Measurements from ENCODE around the gene PACSIN1.
"Not testable (repeated sequence)": the region's sequence is repeated elsewhere in the genome, so short reads cannot be mapped to it uniquely, and the experiment has no call there.

Gene PACSIN1

DNA sequence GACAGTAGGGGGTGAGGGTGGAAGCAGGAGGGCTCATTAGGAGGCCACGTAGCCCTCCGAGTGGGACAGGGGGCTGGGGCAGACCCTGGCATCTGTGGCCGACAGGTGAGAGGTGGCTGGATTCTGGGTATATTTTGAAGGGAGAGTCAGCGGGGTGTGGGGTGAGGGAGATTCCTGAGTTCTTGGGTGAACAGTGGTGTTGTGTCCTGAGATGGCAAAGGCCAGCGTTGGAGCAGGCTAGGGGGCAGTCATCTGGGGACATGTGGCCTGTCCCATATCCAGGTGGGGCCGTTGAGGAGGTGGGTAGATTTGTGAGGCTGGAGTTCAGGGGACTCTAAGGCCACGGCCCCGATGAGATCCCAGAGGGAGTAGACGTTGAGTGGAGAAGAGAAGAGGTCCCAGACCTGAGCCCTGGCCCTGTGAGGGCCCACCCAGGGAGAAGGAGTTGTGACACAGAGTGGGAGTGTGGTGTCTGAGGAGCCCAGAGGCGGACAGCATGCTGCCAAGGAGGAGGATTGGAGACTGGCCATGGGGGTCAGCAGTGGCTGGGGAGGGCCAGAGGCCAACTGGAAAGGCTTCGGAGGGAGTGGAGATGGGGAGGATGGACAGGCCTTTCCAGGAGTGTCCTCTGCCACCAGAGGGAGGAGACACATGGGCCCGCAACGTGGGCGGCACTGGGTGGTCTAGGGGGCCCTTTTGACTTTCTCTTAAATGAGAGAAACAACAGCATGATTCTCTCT, 19.6 kb downstream of the PACSIN1 start:
- no peak for DNase-seq

DNA sequence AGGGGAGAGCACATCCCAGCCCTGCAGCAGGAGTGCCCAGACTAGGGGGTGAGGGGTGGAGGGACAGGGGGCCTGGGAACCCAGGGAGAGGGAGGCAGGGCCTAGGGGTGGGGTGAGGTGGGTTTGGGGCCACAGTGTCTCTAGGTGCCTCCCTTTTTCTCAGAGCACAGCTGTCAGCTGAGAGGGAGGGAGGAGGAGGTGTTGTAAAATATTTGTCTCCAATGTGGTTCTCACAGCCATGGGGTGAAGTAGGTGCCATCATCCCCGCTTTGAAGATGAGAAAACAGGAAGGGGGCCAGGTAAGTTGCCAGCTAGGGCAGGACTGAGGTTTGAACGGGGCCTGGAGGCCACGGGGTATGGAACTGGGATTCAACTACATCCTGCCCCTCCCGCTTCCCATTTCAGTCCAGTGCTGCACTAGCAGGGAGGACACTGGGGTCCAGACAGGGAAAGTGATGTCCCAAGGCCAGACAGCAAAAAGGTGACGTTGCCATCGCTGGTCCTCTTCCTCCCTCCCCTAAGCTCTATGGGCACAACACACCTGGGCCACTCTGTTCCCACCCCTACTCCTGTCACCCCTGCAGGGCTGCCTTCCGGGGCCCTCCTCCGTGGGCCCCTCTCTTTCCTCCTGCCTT, 20.3 kb downstream of the PACSIN1 start:
- no peak for DNase-seq

DNA sequence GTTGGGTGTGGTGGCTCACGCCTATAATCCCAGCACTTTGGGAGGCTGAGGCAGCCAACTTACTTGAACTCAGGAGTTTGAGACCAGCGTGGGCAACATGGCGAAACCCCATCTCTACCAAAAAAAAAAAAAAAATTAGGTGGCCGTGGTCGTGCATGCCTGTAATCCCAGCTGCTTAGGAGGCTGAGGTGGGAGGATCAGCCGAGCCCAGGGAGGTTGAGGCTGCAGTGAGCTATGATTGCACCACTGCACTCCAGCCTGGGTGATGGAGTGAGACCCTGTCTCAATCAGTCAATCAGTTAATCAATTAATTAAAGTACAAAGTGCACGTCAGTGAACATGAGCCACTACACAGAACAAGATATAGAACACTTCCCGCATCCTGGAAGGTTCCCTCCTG, 21.0 kb downstream of the PACSIN1 start:
- DNase-seq: not testable (repeated sequence)

DNA sequence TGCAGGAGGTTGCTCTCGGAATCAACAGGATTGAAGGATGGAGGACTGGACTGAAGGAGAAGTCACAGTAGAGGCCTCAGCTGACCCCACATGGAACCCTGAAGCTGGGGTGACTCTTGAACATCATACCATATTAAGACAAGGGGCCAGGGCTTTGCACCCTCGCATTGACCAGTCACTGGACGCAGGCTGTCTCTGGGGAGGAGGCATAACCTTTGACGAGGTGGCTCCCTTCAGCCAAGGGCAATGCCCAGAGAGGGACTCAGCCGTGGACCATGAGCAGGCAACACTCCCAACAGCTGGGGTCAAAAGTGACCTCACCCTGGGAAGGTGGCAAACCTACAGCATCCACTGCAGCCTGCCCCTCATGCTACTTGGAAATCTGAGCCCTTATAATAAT, 21.7 kb downstream of the PACSIN1 start:
- no peak for DNase-seq

DNA sequence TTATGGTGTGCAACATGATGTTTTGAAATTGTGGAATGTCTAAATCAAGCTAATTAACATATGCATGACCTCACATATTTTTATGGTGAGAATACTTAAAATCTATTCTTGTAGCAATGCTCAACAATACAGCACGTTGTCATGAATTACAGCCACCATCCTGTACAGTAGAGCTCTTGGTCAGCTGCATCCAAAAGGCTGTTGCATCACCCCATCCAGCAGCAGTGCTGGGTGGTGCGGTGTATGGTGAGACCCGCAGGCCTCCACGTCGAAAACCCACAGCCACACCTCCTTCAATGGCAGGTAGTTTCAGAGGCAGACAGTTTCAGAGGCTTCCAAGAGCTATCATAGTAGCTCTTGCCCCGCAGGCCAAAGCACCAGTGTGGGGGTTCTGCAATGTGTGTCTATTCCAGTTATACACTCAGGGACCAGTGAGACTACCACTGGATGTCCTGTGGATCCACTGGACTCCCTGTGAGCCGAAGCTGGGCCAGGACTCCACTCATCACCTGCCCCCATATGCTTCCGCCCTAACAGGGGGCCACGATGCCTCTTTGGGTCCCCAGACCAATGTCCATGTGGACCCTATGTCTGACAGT, 23.4 kb downstream of the PACSIN1 start:
- no peak for DNase-seq

DNA sequence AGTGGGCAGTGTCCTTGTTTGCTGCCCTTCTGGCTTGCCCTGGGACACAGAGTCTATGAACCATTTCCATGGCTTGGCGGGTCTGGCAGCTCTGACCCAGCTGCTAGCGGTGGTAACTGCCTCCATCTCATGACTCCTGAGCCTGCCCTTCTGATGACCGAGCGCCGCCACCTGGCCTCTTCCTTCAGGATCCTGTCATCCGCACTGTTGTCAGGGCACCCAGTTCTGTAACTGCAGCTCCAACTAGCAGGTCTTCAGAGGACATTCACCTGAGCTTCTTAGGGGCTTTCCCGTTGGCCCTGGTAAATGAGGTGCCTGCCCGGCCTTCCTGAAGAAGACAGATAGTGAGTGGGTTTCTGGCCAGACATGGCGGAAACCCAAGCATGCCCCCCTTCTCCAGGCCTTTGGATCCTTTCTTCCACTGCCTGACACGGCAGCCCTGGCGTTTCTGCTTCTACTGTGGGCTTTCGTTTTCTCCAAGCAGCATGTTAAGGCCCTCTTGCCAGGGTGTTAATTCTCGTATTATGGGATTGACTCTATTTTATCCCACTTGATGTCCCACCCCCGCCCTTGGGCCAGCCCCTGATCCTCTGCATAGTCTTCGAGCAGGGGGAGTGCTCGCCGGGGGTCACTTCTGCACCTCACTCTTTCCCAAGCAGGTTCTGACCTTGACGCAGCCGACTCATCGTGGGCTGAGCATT, 24.7 kb downstream of the PACSIN1 start:
- no peak for DNase-seq

DNA sequence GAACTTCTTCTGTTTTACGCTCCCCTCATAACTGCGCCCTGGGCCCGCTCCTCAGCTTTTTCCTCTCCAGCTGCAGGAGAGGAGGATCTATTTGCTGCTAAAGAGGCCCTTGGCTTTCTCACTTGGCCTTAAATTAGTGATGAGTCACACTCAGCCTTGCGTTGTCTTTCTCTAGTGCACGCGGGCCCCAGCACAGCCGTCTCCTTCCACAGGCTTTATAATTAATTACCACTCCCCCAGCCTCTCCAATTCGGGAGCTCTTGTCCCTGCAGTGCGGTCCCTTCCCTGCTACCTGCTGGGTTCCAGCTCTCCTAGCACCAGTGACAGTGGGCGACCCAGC, 25.2 kb downstream of the PACSIN1 start:
- DNase-seq: peak; percentile 44

DNA sequence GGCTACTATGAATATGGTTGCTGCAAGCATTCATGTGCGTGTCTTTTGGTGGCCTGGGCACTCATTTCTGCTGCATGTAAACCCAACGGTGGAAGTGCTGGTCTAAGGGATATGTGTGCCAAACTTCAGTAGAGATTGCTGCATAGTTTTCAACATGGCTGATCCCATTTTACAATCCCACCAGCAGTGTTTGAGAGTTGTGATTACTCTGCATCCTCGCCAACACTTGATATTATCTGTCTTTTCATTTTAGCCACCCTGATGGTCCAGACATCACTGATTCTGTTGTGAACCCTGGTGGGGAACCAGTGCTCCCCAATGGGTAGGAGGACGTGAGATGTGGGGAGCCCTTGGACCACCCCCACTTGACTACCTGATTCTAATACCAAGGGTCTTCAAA, 27.5 kb downstream of the PACSIN1 start:
- DNase-seq: no peak

DNA sequence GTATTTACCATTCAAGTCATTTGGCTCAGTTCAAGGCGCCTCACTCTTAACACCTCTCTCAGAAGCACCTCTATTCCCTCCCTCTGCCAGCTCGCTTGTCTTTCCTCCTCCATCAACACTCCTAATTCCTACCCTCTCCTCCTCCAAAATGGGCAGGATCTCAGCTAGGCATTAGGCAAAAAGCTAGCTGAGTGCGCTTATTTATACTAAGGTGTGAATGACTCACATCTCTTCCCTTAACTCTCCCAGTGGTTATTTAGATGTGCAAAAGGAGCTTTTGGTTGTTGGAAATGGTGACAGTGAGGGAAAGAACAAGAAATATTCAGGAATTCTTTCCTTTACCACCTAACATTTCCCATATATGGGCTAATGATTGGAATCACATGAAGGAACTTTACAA, 29.1 kb downstream of the PACSIN1 start:
- no peak for DNase-seq

DNA sequence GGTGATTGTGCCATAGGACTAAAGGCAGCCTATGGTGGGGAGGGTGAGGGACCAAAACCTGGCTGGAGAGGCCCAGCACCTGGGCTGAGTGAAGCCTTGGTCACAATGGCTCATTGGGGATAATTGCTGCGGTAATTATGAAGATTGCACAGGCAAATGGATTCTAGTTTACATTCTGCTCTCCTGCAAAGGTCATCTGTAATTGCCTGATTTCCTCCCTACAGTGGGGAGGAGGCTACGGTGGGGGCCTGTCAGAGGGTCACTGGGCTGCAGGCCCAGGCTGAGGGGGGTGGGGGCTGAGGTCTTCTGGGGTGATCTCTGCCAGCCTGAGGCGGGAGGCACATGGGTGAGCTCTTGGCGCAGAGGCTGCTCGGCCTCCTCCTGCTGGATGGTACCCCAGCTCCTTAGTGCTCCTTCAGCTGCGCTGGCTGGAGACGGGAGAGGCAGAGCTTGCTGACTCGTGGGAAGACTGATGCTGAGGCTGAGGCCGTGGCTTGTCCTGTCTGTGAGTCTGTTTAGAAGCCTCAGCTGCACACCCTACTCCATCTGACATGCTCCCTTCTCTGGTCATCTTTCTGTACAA, 30.3 kb downstream of the PACSIN1 start:
- DNase-seq: no peak

DNA sequence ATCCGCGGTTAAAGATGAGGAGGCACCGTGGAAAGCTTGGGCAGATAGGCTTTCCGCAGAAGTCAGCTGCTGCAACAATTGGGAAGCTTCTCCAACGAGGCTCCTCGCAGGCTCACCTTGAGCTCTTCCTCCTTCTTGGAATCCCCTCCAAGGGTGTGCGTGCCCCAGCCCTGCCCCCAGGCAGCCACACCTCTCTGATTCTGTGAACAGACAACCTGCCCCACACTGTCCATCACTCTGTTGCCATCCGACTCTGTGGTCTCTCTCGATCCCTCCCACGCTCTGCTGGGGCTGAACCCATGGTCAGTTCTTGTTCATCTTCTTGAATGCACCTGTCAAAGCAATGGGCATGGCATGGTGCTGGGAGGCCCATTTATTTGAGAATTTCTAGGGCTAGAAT, 31.5 kb downstream of the PACSIN1 start:
- DNase-seq: no peak

DNA sequence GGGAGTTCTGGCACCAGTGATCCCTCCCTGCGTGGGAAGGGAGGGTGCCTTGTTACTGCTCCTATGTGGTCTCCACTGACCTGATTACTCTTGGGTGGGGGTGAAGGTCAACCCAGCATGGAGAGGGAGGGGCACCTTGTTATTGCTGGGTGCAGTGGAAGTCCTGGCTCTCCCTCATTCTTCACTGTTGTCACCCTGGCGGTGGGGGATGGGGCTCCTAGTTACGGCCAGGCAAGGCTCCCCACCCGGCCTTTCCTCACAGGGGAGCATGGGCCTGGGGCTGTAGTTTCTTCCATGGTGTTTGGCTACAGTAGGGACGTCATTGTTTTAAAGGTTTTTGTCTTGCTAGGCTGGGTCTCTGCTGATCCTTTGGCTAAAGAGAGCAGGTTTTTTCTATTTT, 40.8 kb downstream of the PACSIN1 start:
- no peak for DNase-seq

DNA sequence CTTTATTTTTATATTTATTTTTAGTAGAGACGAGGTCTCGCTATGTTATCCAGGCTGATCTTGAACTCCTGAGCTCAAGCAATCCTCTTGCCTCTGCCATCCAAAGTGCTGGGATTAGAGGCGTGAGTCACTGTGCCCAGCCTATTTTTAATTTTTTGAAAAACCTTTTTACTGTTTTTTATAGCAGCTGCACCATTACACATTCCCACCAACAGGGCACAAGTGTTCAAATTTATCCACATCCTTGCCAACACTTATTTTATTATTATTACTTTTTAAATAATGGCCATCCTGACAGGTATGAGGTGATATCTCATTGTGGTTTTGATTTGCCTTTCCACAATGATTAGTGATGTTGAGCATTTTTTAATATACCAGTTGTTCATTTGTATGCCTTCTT, 42.5 kb downstream of the PACSIN1 start:
- no peak for DNase-seq

DNA sequence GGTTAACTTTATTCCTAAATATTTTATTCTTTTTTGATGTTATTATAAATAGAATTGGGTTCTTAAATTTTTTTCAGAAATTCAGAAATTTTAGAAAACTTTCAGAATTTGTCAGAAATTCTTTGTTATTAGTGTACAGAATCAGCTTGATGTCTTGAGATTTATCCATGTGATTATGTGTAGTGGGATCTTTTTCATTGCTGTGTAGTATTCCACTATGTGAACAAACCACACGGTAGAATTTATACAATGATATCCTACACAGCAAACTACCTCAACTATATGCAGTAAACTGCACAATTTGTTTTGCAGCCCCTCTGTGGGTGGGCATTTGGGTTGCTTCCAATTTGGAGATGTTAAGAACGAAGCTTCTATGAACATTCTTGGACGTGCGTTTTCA, 43.9 kb downstream of the PACSIN1 start:
- no peak for DNase-seq

DNA sequence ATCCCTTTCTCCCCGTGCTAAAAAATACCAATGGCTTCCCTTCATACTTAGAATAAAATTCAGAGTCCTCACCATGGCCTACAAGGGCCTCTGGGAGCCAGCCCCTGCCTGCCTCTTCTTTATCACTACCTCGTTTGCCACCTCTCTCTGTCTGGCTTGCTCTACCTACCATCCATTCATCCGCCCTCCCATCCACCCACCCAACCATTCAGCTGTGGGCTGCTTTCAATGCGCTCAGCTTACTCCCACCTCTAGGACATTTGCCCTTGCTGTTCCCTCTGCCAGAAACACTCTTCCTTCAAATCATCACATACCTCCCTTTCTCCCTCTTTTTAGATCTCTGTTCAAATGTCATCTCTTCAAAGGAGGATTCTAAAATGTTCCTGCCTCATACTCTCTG, 44.4 kb downstream of the PACSIN1 start:
- DNase-seq: no peak

DNA sequence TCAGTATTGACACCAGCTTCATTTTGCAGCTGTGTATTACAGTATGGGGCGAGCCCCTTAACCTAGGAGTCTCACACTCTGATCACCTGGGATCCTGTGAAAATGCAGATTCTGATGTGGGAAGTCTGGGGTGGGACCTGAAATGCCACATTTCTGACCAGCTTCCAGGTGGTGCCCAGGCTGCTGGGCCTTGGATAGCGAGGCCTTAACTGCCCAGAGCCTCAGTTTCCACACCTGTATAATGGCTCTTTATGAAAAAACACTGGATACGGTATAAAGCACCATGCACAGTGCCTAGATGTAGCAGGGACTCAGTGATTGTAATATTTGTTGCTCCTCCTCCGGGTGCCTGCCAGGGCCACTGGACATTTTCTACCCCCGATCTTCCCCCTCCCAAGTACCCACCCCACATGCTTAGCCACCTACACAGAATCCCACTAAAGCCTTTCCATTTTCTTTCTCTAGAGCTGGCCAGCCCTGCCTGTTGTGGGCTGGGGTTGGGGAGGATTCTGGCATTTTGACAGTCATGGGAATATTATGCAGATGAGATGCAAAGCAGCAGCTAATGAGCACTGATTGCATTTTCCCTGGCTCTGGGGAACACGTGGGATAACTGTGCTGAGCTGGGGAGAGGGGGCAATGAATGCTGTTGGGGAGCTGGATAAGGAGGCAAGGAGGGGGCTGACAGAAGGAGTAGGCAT, 45.5 kb downstream of the PACSIN1 start:
- no peak for DNase-seq

DNA sequence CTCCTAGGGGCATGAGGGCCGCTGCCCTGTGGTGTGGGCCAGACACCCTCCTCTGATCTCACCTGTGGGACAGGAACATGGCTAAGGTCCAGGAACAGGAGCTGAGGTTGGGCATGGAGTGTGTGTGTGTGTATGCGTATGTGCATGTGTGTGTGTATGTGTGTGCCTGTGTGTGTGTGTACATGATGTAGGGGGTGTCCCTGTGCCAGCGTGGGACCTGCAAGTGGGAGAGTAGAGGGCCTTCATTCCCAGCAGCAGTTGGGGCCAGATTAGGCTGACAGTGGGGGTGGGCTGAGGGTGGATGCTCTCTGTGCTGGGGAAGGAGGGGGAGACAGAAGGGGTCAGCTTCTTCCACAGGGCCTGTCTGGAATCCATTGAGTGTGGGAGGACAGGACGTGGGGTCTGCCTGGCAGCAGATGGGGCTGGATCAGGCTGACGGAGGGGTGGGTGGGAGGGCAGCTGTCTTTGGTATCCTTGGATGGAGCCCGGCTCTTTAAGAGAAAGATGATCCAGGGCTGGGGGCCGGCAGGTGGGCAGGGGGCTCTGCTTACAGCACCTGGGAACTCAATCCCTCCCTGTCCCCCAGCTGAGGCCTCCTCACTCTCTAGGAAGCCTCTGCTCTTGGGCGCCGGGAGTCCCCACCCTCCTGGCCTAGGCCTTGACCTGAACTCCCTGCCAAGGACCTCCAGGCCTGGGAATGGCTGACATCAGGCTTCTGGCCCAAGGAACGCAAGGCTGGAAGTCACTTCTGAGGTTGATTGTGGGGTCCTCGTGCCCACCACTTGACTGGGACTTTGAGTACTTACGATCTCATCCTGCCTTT, 46.2 kb downstream of the PACSIN1 start:
- DNase-seq: no peak

DNA sequence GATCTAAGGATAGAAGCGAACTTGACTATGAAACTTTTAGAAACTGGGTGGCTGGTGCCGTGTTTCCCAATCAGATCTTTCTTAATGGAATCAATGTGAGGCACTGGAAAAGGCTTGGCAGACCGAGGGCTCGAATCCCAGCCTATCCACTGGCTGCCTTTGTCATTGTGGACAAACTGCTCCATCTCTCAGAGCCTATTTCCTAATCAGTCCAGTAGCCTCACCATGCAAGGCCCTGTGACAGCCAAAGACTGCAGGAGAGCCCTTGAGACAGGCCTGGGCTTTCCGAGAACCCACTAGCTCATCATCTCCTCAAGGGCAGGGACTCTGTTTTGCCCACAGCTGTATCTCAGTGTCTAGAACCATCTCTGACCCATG, 46.9 kb downstream of the PACSIN1 start:
- no peak for DNase-seq

DNA sequence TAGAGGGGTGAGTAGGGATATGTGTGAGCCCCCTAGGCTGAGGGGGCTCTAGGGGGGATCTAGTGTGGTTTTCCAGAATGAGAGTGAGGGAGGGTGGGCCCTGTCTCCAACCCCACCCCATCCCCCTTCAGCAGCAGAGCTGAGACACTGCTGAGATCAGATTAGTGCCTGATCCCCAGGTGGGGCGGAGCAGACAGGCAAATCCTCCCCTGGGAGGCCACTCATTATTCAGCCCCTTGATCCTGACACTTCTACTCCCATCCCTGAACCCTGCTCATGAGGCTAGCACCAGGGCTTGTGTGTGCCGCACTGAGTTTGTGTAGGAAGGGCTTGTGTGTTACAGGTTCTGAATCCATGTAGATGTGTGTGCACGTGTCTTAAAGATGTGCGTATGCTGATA, 47.8 kb downstream of the PACSIN1 start:
- DNase-seq: no peak

DNA sequence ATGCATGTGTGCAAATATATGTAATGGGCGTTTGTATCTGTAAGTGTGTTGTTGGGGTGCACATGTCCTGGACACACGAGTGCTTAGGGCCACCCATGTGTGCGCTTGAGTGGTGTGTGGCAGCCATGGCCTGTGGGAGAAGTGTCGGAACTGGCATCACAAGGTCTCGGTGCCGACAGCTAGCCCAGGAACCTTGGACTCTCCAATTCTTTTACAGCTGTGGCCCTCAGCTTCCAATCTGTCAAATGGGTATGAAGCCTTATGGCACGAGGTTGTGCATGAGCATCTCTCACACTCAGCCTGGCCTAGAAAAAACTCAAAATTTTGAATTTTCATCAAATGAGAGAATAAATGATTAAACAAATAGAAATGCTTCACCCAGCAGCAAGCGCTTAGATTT, 48.2 kb downstream of the PACSIN1 start:
- no peak for DNase-seq

DNA sequence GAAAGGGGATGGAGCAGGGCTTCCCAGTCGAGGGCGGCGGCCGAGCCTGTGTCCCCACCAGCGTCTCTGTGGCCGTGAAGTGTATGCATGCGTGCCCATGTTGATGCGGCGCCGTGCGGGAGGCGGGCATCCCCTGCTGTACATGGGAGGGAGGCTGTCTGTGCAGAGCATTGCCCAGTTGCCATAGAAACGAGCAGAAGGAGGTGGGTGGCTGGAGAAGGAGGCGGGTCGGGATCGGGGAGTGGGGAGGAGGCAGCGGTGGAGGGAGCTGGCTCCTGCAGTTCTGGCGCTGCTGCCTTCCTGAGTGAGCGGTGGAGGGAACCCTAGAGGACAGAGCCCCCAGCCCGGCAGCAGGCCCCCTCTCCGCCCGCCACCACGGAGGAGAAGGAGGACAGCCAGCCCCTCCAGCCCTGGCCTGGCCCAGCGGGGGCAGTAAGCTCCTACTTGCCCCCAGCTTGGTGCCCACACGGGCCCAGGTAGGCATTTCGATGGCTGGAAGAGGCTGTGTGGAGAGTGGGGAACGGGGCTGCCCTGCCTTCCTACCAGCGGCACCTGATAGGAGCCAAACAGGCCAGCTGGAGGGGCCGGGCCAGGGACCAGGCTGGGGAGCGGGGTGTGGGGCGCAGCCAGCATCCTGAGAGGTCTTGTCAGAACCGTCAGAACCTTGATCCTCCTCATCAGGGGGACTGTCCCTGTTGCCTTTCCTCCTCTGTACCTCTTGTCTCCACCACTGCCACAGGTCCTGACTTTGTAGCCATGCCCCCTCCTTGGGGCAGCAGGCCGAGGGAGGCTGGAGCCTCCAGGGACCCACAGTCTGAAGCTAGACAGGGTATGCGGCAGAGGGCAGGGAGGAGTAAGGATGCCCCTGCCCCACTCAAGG, 49.0 kb downstream of the PACSIN1 start:
- peak; percentile 74 for DNase-seq

Data from left hindlimb (tissue), 1 donor.